Activated naive CD8-positive, alpha-beta T cell treated with anti-CD3 and anti-CD28 coated beads, Interleukin-2, amount 50 U/mL, for 16 hours (primary cell): ENCODE data around the gene EXD3.
"Not testable (repeated sequence)": the region's sequence is repeated elsewhere in the genome, so short reads cannot be mapped to it uniquely, and the experiment has no call there.

ENCODE experiments used
- DNase-seq: peaks from one replicate; pipeline ENCODE4 v3.0.0-alpha.2; 2020; ENCODE audit warnings: low read depth, low spot score

The EXD3 gene

DNA sequence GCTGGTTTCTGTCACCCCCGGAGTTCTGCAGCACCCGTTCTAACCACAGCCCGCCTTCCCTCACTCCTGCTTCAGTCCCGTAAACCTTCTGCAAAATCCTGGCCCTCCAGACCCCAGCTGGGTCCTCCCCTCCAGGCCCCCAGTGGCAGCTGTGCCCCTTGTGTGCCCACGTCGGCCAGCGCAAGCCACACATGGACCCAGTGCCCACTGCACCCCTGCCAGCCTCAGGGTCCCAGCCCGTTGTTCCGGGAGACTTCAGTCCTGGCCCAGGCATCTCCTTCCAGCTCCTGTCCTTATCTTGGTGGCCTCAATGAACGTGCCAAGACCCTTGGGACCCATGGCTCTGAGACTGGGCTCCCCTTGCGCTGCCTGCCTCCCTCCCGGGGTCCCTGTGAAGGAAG, 43.2 kb downstream of the EXD3 start:
- DNase-seq: no peak

DNA sequence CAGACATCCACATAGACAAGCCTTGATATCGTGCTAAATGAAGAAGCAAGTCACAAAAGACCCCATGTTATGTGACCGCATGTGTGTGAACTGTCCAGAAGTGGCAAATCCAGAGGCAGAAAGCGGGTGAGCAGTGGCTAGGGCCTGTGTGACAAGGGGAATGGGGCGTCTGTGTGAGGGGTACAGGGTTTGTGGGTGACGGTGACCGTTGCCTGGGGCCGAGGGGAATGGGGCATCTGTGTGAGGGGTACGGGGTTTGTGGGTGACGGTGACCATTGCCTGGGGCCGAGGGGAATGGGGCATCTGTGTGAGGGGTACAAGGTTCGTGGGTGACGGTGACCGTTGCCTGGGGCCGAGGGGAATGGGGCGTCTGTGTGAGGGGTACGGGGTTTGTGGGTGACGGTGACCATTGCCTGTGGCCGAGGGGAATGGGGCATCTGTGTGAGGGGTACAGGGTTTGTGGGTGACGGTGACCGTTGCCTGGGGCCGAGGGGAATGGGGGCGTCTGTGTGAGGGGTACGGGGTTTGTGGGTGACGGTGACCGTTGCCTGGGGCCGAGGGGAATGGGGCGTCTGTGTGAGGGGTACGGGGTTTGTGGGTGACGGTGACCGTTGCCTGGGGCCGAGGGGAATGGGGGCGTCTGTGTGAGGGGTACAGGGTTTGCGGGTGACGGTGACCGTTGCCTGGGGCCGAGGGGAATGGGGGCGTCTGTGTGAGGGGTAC, 44.1 kb downstream of the EXD3 start:
- not testable (repeated sequence) for DNase-seq

DNA sequence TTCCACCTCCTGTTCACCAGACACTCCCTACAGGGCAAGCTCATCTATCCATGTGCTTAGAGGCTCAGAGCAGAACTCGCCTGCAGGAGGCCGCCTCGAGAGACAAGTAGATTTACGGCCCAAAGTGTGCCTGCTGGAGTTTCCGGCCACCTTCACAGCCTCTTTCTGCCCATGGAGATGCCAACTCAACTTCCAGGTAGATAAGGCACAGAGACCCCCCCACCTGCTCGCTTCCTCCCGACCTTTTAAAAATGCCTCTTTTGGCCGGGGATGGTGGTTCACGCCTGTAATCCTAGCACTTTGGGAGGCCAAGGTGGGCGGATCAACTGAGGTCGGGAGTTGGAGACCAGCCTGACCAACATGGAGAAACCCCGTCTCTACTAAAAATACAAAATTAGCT, 46.6 kb downstream of the EXD3 start:
- no peak for DNase-seq

DNA sequence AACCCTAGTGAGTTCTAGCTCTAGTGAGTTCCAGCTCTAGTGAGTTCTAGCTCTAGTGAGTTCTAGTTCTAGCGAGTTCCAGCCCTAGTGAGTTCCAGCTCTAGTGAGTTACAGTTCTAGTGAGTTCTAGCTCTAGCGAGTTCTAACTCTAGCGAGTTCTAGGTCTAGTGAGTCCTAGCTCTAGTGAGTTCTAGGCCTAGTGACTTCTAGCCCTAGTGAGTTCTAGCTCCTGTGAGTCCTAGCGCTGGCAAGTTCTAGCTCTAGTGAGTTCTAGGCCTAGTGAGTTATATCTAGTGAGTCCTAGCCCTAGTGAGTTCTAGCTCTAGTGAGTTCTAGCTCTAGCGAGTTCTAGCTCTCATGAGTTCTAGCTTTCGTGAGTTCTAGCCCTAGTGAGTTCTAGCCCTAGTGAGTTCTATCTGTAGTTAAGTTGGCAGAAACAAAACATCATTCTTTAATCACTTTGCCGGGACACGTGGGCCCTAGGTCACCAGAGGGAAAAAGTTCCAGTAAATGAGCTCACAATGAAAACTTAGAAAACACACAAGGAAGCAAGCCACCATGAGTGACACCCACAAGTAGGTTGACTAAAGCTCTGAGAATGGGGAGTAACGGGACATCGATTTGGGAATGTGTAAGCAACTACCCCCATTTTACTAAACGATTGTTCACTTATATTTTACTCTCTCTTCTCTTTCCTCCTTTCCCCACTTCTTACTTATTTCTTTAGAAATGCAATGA, 47.5 kb downstream of the EXD3 start:
- no peak for DNase-seq

DNA sequence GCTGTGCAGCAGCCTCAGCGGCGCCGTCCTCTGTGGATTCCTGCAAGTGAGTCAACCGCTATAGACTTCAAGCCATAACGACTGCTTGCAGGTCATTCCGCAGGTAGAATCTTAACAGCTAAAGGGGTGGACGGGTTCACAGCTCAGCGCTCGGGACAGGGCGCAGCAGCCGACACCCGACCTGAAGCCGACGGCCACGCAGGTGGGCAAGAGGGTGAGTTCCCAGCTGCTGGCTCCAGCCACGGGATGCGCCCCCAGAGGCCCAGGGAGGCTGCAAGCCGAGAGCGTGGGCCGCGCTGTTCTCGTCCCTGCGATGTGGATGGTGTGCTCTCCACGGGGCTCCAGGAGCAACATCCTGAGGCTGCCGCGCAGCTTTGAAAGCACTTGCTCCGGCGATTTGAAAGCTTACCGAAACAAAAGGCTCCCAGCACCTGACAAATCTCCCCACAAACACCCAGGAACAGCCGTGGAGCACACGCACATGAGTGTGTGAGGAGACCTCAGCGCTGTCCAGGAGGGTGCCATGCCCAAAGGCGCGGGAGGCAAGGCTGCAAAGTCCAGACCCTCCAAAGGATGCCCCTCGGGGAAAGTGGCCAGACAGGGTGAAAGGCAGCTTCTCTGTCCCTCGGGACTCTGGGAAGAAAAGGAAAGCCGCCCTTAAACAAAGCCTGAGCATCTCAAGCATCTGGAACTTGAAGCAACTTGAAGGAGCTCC, 48.7 kb downstream of the EXD3 start:
- DNase-seq: no peak

DNA sequence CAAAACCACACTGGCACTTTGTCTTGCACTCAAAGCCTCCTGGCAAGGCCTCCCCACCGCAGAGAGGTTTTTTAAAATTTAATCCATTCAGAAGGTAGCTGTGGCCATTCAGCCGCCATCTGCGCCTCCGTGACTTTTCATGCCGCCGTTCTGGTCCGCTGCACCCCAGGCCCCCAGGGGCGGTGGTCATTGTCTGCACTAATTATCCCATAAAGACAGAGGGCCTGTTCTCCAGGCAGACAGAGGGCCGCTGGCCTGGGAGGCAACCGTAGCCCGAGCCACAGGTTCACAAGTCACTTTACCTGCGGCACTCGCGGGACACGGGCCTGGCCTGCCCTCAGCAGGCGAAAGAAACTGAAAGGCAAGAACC, 49.4 kb downstream of the EXD3 start:
- no peak for DNase-seq

DNA sequence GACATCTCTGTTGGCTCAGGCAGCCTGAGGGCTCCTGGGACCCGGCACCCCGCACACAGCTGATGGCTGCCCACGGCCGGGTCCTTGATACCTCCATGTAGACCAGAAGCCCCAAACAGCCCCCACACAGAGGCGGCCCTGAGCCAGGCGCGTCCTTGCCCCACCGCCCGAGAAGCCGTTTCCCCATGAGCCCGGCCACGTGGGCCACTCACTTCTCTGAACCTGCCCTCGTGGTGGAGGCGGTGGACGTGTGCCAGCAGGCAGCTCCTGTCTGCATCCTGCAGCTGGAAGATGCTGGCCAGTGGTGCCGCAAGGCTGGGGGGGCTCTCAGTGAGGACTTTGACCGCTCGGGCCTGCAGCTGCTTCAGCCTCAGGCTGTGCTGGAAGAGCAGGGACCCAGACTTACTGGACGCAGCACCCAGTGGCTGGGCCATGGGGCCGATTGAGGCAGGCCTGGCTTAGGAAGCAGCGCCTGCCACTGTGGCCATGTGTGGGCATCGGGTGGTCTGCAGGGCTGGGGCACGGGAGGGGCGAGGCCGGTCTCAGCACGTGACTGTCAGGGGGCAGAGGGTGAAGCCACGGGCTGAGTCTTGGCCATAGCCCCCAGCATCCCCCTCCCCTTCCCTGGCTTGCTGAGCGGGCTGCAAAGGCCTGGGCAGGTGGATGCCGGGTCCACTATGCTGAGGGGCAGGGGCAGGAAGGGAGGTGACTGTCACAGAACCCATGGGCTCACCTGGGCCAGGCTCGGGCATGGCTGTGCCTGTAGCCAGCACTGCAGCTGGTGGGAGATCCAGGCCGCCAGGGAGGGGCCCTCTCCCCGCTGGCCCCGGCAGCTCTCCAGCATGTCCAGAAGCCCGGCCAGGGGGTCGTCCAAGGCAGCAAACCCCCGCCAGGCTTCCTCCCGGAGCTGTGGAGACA, 50.0 kb downstream of the EXD3 start:
- DNase-seq: no peak

DNA sequence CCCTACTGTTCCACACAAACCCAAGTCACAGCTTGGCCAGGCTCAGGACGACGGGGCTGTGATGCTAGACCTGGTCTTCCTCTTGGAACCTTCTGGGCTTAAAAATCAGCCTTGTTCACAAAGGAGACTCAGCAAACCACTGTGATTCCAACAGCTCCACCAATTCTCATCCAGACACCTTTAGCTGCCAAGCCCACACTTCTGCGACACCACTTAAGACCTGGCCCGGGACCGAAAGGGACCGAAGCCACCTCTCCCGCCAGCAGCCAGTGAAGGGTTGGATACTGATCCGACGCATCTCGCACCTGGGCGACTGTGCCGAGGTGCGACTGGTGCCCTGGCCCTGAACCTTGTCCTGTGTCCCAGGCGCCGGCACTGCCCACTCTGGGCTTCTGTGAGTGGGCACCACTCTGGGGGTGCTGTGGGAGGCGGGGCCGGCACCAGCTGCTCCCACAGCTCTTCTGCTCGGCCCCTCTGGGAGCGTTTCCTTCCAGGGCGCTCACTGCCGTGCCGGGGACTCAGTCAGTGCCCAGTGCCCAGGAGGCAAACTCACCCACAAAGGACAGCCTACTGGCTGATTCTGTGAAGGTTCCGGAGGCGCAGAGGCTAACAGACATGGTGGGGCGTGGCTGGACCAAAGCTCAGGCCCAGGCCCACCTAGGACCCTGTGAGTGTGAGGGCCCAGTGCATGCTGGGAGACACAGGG, 50.9 kb downstream of the EXD3 start:
- DNase-seq: no peak

DNA sequence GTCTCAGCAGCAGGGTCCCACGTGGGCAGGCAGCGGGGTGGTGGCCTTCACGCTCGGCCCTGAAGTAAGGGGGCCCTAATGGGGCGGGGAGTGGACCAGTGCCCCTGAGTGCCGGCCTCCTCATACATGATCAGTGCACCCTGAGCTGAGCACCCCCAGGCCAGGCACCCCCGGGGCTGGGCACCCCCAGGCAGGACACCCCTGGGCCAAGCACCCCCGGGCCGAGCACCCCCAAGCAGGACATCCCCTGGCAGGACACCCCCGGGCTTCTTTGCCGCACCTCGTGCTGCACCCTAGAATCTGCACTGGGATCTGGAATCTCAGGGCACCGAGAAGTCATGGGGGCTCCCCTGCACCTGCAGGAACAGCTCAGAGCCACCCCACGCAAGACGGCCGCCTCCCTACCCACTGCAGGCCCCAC, 51.4 kb downstream of the EXD3 start:
- no peak for DNase-seq

DNA sequence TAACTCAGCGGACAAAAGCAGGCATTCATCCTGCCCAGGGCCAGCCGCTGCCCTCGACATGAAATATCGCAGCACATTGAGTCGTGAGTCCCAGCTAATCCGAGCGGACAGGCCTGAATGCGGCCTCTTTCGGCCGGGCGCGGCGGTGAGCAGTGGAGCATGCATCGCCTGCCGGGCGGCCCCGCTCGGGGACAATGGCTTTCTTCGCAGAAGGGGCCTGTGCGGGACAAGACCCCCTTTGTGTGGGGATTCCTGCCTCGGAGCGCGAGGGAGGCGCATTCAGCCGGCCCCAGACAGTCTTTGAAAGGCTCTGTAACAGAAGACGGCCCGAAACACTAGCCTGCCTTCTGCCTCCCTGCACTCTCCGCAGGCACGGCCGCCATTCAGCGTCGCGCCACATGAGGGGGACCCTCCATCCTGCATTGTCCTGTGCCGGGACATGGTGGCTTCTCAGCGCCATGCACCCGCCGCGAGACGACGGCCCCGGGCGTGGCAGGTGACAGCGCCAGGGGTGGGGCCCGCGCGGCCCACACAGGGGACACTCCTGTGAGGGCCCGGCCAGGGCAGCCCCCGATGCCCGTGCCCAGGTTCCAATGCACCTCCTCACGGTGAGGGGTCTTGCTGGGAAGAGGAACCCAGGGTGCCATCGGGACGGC, 52.0 kb downstream of the EXD3 start:
- DNase-seq: no peak

DNA sequence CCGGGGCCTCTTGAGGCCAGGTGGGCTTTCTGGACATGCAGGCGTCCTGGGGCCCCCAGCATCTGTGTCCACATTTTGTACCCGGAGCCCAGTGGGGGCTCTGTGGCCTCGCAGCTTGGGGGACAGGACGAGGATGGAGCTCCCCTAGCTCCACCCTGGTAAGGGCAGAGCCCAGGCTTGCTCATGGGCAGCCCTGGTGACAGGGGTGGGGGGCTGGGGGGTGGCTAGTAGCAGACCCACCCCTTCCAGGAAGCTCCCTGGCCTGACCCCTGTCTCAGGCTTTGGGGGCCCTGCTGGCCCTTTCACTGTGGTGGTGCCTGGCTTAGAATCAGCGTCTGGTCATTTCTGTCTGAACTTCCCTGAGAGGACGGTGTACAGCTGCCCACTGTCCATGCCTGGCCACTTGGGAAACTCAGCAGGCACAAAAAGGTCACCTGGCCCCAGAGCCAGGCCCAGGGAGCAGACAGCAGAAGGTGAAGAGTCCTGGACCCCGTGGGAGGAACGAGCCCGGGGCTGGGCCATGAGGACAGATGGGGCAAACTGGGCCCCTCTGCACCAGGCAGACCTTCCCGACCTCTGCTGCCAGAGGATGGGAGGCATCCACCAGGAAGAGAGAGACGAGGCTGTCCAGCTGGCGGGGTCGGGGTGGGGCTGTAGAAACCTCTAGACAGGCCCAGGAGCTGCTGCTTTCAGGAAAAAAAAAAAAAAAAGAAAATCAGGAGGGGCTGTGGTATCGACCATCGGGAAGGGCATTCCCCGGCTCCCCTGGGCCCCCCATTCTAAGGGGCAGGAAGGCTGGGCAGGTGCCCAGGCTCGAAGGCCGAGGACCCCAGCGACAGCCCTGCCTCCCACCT, 52.8 kb downstream of the EXD3 start:
- DNase-seq: no peak

DNA sequence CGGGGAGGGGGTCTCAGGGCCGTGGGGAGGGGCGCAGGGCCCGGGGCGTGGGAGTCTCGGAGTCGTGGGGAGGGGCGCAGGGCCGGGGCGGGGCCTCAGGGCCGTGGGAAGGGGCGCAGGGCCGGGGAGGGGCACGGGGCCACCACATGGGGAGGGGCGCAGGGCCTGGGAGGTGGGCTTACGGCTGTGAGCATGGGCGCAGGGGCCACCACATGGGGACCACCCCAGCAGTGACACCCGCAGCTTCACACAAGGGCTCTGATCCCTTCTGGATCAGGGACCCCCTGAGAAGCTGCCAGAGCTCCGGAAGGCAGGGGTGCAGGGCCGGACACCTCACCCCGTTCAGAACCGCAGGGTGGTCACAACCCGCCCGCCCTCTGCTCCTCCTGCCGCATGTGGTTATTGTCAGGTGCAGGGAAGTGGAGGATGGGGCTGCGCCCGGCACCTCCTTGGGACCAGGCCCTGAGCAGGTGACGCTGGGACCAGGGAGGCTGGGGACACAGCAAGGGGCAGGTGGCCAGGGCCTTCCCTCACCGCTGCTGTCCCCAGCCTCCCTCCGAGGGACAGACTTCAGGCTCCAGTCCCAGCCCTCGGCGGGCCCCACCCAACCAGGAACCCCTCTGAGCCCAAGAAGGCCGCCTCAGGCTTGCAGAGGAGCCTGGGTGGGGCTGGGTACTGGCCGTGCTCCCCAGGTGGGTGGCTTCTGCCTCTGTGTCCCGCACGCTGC, 53.7 kb downstream of the EXD3 start:
- DNase-seq: no peak

DNA sequence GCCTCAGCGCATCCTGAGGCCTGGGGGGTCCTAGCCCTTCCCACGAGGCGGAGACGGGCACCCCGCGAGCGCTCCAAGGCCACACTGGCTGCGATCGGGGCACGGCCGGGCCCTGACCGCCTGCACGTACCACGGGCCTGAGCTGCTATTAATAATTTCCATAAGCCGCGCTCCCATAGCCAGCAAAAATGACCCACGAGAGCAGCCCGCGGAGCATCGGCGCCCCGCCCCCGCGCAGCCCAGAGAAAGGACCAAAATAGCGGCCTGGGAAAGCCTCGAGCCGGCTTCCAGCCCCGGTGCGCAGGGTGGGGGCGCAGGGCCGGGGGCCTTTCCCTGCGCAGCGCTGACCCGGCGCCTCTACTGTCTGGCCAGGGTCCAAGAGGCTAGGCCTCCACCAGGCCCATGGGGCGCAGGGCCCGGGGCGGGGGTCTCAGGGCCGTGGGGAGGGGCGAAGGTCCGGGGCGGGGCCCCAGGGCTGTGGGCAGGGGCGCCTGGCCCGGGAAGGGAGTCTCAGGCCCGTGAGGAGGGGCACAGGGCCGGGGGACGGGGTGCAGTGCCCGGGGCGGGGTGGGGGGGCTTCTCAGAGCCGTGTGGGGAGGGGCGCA, 54.4 kb downstream of the EXD3 start:
- DNase-seq: no peak

DNA sequence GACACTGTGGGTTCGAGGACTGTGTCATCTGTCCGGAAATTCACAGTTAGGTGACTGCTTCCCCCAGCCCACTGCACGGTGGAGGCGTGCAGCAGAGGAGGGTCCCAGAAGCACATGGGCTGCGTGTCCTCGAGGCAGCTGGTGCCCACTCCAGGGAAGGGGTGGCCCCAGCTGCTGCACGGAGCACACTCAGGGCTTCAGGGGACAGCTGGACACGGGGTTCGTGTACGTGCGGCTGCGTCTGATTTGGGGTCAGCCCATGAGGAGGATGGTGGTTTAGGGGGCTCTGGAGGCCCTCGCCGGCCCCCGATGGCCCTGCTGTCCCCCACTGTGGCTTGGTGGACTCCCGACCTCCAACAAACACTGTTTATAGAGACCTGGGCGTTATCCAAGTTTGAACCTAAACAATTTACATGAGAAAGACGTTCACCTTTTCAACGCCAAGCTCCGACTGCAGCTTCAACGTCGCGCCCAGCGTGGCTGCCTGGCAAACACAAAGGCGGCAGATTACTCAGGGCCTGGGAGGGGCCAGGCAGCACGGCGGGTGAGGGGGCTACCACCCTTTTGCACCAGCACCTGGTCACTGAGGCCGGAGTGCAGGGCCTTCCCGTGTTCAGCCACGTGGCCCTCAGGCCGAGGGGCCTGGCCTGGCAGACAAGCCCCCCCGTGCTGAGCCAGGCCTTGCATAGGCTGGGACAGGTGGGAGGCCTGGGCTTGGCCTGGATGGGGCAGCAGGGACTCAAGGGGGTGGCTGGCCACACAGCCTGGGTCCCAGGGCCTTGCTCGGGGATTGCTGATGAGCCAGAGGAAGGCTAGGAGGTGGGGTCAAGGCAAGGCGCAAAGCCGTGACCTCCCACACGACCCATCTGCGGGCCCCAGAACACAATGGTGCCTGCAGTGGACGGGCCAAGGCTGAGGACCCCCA, 55.2 kb downstream of the EXD3 start:
- DNase-seq: no peak

DNA sequence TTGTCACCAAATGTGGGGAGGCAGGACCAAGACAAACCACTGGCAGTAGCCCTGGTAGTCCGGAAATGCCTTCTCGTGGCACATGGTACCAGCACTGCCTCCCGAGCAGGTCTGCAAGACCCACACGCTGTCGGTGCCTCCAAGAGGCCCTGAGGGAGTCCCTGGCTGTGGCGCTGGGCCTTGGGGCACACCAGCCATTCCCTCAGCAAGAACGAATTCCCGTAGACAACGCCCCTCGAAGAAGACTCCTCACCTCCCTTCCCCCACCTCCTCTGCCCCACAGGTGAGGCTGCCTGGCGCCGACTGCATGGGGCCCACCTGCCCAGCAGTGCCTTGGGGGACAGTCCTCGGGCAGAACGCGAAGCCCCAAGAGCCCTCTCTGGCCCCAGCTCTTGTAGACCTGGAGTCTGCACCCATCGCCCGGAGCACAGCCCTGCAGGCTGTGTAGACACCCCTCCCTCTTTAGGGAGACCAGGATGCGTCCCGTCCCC, 56.0 kb downstream of the EXD3 start:
- DNase-seq: no peak

DNA sequence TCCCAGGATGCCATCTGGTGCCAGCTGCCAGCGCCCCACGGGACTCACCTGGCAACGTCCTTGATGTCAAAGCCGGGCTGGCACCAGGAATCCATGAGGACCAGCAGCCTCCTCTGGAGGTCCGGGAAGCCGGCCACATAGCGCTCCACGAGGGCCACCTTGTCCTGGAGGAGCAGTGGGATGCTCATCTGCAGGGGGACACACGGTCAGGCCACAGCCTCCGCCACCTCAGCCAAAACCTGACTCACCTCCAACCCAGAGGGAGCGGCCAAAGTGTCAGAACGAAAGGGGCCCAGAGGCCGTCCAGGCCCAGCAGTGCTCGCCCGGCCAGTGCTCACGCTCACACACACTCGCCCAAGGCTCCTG, 56.5 kb downstream of the EXD3 start:
- no peak for DNase-seq
